GM04504 (cell line): ENCODE data around the gene HCRT.

ENCODE experiments used
- DNase-seq: peaks from one replicate; pipeline ENCODE4 v3.0.0-alpha.2; 2012; ENCODE audit warnings: low read depth

The HCRT gene

GRCh38 chr17:42138749-42139492, 46.3 kb downstream of the HCRT start:
- no peak for DNase-seq

- DNase-seq, result no peak
Observed at GRCh38 chr17:42136654-42137051, 48.6 kb downstream of the HCRT start.

GRCh38 chr17:42135664-42136653, 49.3 kb downstream of the HCRT start:
- no peak for DNase-seq

GRCh38 chr17:42135151-42135550, 50.1 kb downstream of the HCRT start:
- no peak for DNase-seq
